WTC11 (cell line): Measurements from ENCODE around the gene MDK. TPM values are rescaled to one million over a fixed set of nuclear protein-coding genes. Genes with fewer than 3 reads are reported as not detected.

Source experiments
- ATAC-seq: fragments of 200-7000 bp; cut with Tn5 transposase; 2 replicates; pipeline ENCODE4 v1.10.0; 2021; ENCODE audit warnings: mild to moderate bottlenecking, moderate library complexity
- CTCF ChIA-PET: fragments of 300-600 bp; sonication (Branson Sonifier 250); formaldehyde crosslinking; loops from one replicate; lab custom pipeline; 2021; ENCODE audit warnings: antibody characterized with exemption; lab: Charles Lee
- POLR2A ChIA-PET: fragments of 350-600 bp; sonication (Branson Sonifier 250); formaldehyde crosslinking; loops from one replicate; lab custom pipeline; 2021; ENCODE audit warnings: antibody characterized with exemption; lab: Charles Lee
- DNase-seq: peaks from one replicate; pipeline ENCODE4 v3.0.0; 2021; ENCODE audit warnings: low spot score
- H3K27ac Mint-ChIP-seq: 2 replicates; pipeline ENCODE4 v1.8.0; 2021; ENCODE audit warnings: mixed read lengths
- H3K27me3 Mint-ChIP-seq: 2 replicates; pipeline ENCODE4 v1.8.0; 2021; ENCODE audit warnings: low read depth, mild to moderate bottlenecking, moderate library complexity, mixed read lengths
- H3K36me3 Mint-ChIP-seq: 2 replicates; pipeline ENCODE4 v1.8.0; 2021; ENCODE audit warnings: mixed read lengths
- H3K4me1 Mint-ChIP-seq: 2 replicates; pipeline ENCODE4 v1.8.0; 2022; ENCODE audit warnings: mixed read lengths
- H3K4me3 Mint-ChIP-seq: 2 replicates; pipeline ENCODE4 v1.8.0; 2021; ENCODE audit warnings: mild to moderate bottlenecking, moderate library complexity, mixed read lengths
- H3K9me3 Mint-ChIP-seq: 2 replicates; pipeline ENCODE4 v1.8.0; 2021; ENCODE audit warnings: mixed read lengths
- ARID4B ChIP-seq: sonication (generic); formaldehyde crosslinking; IDR thresholded peaks from 2 replicates; pipeline ENCODE4 v1.8.0; 2023; ENCODE audit warnings: missing genetic modification reagents, mild to moderate bottlenecking, borderline replicate concordance
- ATF2 ChIP-seq: sonication (generic); formaldehyde crosslinking; IDR thresholded peaks from 2 replicates; pipeline ENCODE4 v1.8.1; 2022; ENCODE audit warnings: low read depth, missing genetic modification reagents, borderline replicate concordance
- CREB1 ChIP-seq: sonication (generic); formaldehyde crosslinking; IDR thresholded peaks from 2 replicates; pipeline ENCODE4 v1.8.0; 2023; ENCODE audit warnings: mild to moderate bottlenecking, missing genetic modification reagents
- E2F5 ChIP-seq: sonication (generic); formaldehyde crosslinking; IDR thresholded peaks from 2 replicates; pipeline ENCODE4 v1.8.1; 2022; ENCODE audit warnings: mild to moderate bottlenecking, moderate library complexity, missing genetic modification reagents
- ELF4 ChIP-seq: sonication (generic); formaldehyde crosslinking; IDR thresholded peaks from 2 replicates; pipeline ENCODE4 v1.8.1; 2022; ENCODE audit warnings: low read depth, mild to moderate bottlenecking, moderate library complexity, missing genetic modification reagents
- FOXJ3 ChIP-seq: sonication (generic); formaldehyde crosslinking; IDR thresholded peaks from 2 replicates; pipeline ENCODE4 v1.9.0; 2021; ENCODE audit warnings: missing genetic modification reagents, mild to moderate bottlenecking, borderline replicate concordance
- GABPB1 ChIP-seq: sonication (generic); formaldehyde crosslinking; IDR thresholded peaks from 2 replicates; pipeline ENCODE4 v1.8.1; 2023; ENCODE audit warnings: mild to moderate bottlenecking, missing genetic modification reagents
- IRF2 ChIP-seq: sonication (generic); formaldehyde crosslinking; IDR thresholded peaks from 2 replicates; pipeline ENCODE4 v1.8.0; 2022; ENCODE audit warnings: low read depth, missing genetic modification reagents, borderline replicate concordance
- KAT7 ChIP-seq: sonication (generic); formaldehyde crosslinking; IDR thresholded peaks from 2 replicates; pipeline ENCODE4 v1.8.1; 2023; ENCODE audit warnings: missing genetic modification reagents, mild to moderate bottlenecking, borderline replicate concordance
- NR3C1 ChIP-seq: sonication (generic); formaldehyde crosslinking; conservative IDR thresholded peaks from 2 replicates; pipeline ENCODE4 v1.8.1; 2023; ENCODE audit warnings: low read depth, mild to moderate bottlenecking, missing genetic modification reagents
- PREB ChIP-seq: sonication (generic); formaldehyde crosslinking; IDR thresholded peaks from 2 replicates; pipeline ENCODE4 v1.8.1; 2022; ENCODE audit warnings: mild to moderate bottlenecking, missing genetic modification reagents, moderate library complexity, borderline replicate concordance
- SP1 ChIP-seq: sonication (generic); formaldehyde crosslinking; conservative IDR thresholded peaks from 2 replicates; pipeline ENCODE4 v1.8.1; 2022; ENCODE audit warnings: missing genetic modification reagents
- TEAD4 ChIP-seq: sonication (generic); formaldehyde crosslinking; IDR thresholded peaks from 2 replicates; pipeline ENCODE4 v1.8.0; 2022; ENCODE audit warnings: mild to moderate bottlenecking, missing genetic modification reagents
- USF2 ChIP-seq: sonication (generic); formaldehyde crosslinking; IDR thresholded peaks from 2 replicates; pipeline ENCODE4 v1.8.1; 2023; ENCODE audit warnings: mild to moderate bottlenecking, missing genetic modification reagents, moderate library complexity
- ZBTB21 ChIP-seq: sonication (generic); formaldehyde crosslinking; IDR thresholded peaks from 2 replicates; pipeline ENCODE4 v1.8.1; 2023; ENCODE audit warnings: mild to moderate bottlenecking, missing genetic modification reagents, borderline replicate concordance
- ZBTB43 ChIP-seq: sonication (generic); formaldehyde crosslinking; IDR thresholded peaks from 2 replicates; pipeline ENCODE4 v1.8.1; 2023; ENCODE audit warnings: mild to moderate bottlenecking, missing genetic modification reagents
- ZNF121 ChIP-seq: sonication (generic); formaldehyde crosslinking; IDR thresholded peaks from 2 replicates; pipeline ENCODE4 v1.8.0; 2023; ENCODE audit warnings: missing genetic modification reagents
- ZNF219 ChIP-seq: sonication (generic); formaldehyde crosslinking; IDR thresholded peaks from 2 replicates; pipeline ENCODE4 v1.8.0; 2023; ENCODE audit warnings: missing genetic modification reagents, mild to moderate bottlenecking, borderline replicate concordance
- ZNF232 ChIP-seq: sonication (generic); formaldehyde crosslinking; IDR thresholded peaks from 2 replicates; pipeline ENCODE4 v1.8.0; 2022; ENCODE audit warnings: mild to moderate bottlenecking, missing genetic modification reagents
- ZNF416 ChIP-seq: fragments of 250-450 bp; sonication (Bioruptor Pico); IDR thresholded peaks from 2 replicates; pipeline ENCODE4 v1.9.0; 2021; ENCODE audit warnings: mild to moderate bottlenecking, inconsistent platforms
- ZNF512 ChIP-seq: sonication (generic); formaldehyde crosslinking; IDR thresholded peaks from 2 replicates; pipeline ENCODE4 v1.8.1; 2022; ENCODE audit warnings: missing genetic modification reagents, borderline replicate concordance
- total RNA-seq: library from RNA; stranded (reverse); gene quantifications from 3 replicates; pipeline ENCODE4 v1.2.3, GENCODE V29; 2021

Gene MDK
- total RNA-seq, 1 experiment from 2014 or later, result 560 TPM

GRCh38 chr11:46362156-46363030, 19.1 kb upstream of the MDK start (continued):
- TF ChIP-seq PREB (CRISPR knock-in tag), result no peak
- no peak for TF ChIP-seq ZNF121
- no peak for TF ChIP-seq ZNF232 (CRISPR knock-in tag)
- TF ChIP-seq NR3C1 (CRISPR knock-in tag), result no peak
- TF ChIP-seq ARID4B (CRISPR knock-in tag), result no peak
- no peak for TF ChIP-seq E2F5 (CRISPR knock-in tag)
- no peak for TF ChIP-seq ZNF512 (CRISPR knock-in tag)
- TF ChIP-seq ZBTB43 (CRISPR knock-in tag), result no peak
- TF ChIP-seq FOXJ3 (CRISPR knock-in tag), result no peak
- no peak for TF ChIP-seq ATF2 (CRISPR knock-in tag)

- H3K4me3 Mint-ChIP-seq, result no peak overlapping the region
- peak overlapping the region; percentile 85 for H3K27ac Mint-ChIP-seq
- CTCF ChIA-PET, result interaction anchor here (1.1 to 11.8 kb wide), 3 partner anchors 11 to 21 kb away, joined by 3 to 231 read pairs (median 4); no protein-coding TSS in a partner anchor
- no peak for TF ChIP-seq SP1
- TF ChIP-seq ZNF416, result no peak
- no peak for TF ChIP-seq ZBTB21 (CRISPR knock-in tag)
- no peak for TF ChIP-seq CREB1 (CRISPR knock-in tag)
- no peak for TF ChIP-seq ZNF512 (CRISPR knock-in tag)
- no peak for TF ChIP-seq USF2 (CRISPR knock-in tag)
- TF ChIP-seq ELF4 (CRISPR knock-in tag), result no peak
- TF ChIP-seq IRF2 (CRISPR knock-in tag), result no peak
- no peak for TF ChIP-seq TEAD4 (CRISPR knock-in tag)
- TF ChIP-seq KAT7, result no peak
- TF ChIP-seq GABPB1 (CRISPR knock-in tag), result no peak
- no peak for TF ChIP-seq ZNF219 (CRISPR knock-in tag)
These were observed 18.4 kb upstream of the MDK start for GRCh38 chr11:46363031-46363407.

More at GRCh38 chr11:46363031-46363407, 18.4 kb upstream of the MDK start:
- Mint-ChIP-seq H3K36me3 (no peaks in the 10 kb centered on the region; the same call in 1 of the 2 replicates), H3K4me1 (peaks cover 29% of the 10 kb centered on the region), H3K9me3 (no peaks in the 10 kb centered on the region), H3K27me3 (no peaks in the 10 kb centered on the region)
- ATAC-seq (no peak; the same call in 1 of the 2 replicates), DNase-seq (no peak)
- POLR2A ChIA-PET, result interaction anchor here (0.8 kb wide), 1 partner anchor 120 kb away, joined by 3 read pairs; no protein-coding TSS in a partner anchor
